HG02759 (cell line): ENCODE results near the gene EN2.

Source experiments
- ATAC-seq: cut with Tn5 transposase; IDR thresholded peaks from one replicate; pipeline ENCODE4 v1.9.1; 2021; ENCODE audit warnings: mild to moderate bottlenecking, moderate library complexity; ENCODE audit not compliant: unreplicated experiment

Gene EN2

DNA sequence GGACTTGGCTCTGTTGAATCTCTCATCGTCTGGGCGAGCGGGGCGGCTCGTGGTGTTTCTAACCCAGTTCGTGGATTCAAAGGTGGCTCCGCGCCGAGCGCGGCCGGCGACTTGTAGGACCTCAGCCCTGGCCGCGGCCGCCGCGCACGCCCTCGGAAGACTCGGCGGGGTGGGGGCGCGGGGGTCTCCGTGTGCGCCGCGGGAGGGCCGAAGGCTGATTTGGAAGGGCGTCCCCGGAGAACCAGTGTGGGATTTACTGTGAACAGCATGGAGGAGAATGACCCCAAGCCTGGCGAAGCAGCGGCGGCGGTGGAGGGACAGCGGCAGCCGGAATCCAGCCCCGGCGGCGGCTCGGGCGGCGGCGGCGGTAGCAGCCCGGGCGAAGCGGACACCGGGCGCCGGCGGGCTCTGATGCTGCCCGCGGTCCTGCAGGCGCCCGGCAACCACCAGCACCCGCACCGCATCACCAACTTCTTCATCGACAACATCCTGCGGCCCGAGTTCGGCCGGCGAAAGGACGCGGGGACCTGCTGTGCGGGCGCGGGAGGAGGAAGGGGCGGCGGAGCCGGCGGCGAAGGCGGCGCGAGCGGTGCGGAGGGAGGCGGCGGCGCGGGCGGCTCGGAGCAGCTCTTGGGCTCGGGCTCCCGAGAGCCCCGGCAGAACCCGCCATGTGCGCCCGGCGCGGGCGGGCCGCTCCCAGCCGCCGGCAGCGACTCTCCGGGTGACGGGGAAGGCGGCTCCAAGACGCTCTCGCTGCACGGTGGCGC, at the start of gene EN2:
Gene EN2, plus strand, starts transcription at position 19 of the 767 bp plus-strand sequence. Its CDS starts 249 bp downstream, at position 268.
- ATAC-seq: peak; percentile 11

DNA sequence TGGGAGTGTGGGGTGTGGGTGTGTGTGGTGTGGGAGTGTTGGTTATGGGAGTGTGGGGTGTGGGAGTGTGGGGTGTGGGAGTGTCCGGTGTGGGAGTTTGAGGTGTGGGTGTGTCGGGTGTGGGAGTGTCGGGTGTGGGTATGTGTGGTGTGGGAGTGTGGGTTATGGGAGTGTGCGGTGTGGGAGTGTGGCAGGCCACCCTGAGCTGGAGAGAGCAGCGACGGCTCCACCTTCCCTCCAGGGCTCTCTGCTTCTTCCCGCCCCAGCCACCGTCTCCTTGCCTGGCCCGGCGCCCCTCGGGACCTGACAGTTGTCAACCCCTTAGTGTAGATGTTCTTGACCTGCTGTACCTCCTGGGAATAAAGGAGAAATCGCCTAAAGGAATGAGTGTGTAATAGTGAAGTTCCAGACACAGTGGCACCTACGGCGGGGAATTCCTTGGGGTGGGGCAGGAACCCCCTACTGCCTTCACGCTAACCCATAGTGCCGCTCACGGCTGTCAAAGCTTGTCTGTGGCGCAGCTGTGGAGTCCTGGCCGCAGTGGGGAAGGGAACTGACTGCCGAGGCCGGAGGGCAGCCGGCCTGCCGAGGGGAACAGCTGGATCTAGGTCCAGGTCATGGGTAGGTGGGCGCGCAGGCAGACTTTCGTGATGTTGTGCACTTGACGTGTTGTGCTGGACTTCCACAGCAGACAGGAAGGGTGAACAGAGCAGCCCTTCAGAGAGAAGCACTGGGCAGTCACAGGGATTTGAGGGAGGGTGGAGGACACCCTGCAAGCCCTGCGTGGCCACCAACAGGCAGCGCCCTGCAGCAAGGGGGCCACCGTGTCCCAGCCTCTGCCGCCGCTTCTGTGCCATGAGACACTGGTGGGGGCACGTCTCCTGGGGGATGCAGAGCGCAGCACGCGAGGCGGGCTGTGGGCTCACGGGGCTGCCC, 49.0 kb upstream of the EN2 start:
- peak; percentile 51 for ATAC-seq

DNA sequence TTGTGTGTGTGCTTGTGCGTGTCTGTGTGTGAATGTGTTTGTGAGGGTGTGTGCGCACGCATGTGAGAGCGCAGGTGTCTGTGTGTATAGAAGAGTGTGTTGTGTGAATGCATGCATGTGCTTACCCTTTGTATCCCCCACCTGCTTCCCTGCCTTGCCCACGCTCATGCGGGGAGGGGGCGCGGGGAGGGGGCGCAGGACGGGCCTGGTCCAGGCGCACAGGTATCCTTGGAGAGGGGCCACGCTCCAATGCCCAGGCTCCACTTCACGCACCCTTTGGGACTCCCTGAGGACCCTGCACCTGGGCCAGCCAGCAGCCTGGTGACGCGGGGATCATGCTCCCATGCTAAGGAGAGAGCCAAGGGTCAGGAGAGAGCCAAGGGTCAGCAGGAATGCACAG, 47.9 kb upstream of the EN2 start:
- ATAC-seq: no peak

DNA sequence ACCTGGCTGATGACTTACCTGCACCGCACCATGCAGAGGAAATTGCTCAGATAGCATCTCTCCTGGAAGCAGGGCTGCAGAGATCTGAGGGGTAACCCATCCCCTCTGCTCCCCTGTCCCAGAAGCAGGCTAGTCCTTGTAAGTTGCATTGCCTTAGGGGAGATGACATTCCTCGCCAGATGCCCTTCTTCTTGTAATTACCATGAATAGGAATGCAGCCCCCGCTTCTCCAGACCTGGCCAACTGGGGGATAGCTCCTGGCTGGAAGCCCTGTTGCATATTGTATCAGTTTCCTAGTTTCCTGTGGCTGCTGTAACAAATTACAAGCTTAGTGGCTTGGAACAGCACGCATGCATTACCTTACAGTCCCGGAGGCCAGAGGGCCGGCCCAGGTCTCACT, 47.5 kb upstream of the EN2 start:
- no peak for ATAC-seq

DNA sequence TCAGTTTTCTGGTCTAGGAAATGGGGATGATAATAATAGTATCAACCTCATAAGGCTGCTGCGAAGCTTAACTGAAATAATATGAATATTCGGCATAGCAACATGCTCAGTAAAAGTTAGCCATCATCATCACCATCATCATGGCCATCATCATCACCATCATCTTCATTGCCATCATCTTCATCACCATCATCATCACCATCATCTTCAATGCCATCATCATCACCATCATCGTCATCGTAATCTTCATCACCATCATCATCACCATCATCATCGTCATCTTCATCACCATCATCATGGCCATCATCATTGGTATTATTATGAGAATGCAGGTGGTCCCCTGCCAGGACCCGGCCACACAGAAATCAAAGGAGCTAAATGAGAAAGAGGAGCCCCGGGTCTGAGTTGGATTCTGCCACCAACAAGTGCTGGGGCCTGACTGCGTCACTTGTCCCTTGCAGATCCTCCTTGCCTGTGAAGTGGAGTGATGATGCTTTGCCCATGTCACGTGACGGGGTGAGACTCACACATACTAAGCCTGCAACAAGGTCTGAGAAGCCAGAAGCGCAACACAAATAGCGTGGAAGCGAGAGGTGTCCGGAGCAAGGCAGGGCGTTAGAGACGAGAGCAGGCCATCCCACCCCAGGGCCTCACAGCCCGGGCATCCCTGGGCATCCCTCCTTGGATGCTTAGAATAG, 46.1 kb upstream of the EN2 start:
- ATAC-seq: no peak

DNA sequence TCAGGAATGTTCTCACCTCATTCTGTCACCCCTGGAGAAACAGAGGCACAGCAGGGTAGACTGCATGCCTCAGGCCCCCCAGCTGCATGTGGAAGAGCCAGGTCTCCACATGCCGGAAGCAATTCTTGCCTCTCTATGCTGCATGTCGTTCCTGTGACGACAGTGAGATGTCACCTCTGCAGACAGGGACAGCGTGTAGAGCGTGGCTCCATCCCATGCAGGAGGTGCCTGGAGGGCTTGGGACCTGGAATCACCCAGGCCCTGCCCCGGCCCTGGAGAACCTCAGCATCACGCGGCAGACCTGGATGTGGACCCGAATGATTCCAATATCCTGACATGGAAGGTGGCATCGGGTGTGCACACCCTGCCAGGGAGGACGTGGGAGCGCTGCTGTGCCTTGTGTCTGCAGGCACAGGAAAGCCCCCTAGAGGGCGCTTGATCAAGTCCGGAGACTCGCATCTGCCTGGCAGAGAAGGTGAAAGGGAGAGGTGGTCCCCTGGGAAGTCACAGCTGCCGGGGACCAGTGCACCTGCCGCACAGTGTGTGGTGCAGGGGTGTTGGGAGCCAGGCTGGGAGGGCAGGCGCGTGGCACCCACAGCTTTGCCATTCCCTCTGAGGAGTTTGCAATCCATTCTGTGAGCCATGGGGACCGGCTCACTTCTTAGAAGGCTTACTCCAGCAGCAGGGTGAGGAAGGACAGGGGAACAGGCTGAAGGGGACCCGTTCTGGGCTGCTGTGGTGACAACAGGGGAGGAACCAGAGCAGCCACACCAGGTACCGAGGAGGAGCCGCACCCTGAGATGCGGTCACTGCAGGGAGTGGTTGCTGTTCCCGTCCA, 45.3 kb upstream of the EN2 start:
- peak; percentile 87 for ATAC-seq

DNA sequence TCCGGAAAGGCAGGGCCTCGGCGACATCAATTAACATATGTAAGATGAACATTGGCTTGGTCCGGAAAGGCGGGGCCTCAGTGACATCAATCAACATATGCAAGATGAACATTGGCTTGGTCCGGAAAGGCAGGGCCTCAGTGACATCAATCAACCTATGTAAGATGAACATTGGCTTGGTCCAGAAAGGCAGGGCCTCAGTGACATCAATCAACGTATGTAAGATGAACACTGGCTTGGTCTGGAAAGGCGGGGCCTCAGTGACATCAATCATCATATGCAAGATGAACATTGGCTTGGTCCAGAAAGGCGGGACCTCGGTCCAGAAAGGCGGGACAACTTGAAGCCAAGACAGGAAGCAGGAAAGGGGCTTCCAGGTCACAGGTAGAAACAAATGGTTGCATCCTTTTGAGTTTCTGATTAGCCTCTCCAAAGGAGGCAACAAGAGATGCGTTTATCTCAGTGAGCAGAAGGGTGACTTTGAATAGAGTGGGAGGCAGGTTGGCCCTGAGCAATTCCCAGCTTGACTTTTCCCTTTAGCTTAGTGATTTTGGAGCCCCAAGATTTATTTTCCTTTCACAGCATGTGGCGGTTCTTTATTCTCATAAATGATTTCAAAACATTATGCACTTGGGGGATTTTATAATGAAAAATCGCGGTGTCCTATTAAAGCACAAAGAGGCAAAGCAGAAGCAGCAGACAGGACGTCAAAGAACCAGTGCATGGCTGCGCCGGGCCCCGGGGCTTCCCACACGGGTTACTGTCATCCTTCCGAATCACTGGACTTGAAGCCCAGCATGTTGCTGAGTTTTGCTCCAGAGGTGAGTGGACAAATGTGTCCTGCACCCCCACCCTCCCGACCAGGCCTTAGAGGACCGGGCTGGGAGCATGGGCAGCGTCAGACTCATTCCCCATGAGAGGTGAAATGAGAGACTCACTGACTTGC, 43.1 kb upstream of the EN2 start:
- ATAC-seq: no peak

DNA sequence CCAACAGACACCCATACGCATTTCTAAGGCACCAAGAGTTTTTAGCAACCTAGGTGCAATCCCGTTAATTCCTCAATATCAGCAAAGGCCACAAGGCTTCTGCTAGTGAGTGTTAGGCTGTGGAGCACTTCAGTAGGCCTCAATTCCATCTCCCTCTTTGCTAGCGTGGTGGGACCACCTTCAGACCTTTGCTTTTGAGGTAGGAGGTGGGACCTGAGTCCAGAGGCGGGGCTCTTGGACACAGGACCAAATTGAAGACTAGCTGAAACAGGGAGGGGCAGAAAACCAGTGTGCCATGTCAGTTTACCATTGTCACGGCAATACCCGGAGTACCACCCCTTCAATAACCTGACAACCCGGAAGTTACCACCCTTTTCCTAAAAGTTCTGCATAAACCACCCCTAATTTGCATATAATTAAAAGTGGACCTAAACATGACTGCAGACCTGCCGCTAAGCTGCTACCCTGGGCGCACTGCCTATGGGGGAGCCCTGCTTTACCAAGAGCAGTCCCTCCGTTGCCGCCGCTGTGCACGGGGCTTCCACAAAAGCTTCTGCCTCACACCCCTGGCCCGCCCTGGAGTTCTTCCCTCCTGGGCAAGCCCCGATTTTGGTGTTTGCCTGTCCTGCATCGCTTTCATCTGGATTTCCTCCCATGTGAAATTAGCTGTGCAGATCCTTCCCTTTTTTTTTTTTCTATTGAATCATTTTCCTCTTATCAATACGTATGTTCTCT, 41.1 kb upstream of the EN2 start:
- no peak for ATAC-seq

DNA sequence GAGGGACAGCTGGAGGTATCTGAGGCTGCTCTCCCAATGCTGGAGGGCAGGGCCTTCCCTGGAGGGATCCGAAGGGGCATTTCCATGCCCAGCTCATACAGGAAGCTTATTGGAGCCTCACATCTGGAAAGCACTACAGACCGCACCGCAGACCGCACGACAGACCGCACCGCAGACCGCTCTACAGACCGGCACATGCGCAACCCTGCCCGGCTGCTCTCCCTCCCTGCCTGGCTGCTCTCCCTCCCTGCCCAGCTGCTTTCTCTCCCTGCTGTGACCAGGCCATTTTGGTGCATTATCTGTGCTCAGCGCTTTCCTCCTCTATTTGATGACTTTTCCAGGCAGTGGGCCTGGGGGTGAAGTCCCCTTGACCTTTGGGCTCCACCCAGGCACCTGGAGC, 39.6 kb upstream of the EN2 start:
- no peak for ATAC-seq

DNA sequence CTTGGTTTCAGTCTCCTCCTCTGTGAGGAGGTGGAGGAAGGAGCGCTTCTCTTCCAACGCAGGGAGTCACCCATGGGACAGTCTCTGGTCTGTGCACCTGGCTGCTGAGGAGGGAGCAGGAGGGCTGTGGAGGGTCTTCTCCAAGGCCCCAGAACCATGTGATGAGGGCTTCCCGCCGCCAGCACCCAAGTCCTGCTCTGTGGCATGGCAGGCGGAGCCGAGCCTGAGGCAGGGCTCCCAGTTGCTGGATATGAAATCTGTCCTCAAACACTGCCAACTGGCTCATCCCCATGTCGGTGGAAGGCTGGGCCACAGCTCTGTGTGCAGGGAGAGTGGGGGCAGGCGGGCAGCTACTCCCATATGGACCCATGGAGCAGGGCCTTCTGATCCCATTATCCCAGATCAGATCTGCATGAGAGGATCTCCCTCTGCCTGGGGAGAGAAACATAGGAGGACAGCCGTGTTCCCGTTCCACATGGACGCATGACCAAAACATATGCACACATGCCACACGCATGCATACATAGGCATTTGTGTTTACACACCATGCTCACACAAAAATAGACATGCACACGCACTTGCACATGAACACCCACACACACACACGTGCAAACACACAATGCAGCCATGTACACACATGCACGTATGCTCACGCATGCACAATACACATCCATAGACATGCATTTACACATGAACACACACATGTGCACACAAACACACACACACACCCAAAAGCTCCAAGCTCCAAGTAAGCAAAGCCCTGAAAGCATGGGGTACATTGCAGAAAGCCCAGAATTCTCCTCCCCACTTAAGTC, 38.8 kb upstream of the EN2 start:
- no peak for ATAC-seq

DNA sequence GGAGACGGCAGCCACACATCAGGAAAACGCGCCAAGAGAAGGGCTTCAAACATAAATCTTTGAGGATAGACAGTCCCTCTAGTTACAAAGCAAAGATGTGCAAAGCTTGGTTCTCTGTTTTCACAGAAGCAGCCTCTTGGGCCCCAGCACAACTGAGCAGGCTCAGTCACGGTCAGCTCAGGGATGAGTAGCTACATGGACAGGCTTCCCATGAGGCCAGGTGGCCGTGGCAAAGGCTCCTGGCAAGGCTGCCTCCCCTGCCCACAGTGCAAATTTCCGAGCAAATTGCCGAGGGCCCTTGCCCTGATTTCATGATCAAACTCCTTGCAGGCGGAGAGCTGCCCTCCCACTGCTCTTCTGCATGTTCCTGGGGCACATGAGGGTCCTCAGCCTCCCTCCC, 37.8 kb upstream of the EN2 start:
- no peak for ATAC-seq

DNA sequence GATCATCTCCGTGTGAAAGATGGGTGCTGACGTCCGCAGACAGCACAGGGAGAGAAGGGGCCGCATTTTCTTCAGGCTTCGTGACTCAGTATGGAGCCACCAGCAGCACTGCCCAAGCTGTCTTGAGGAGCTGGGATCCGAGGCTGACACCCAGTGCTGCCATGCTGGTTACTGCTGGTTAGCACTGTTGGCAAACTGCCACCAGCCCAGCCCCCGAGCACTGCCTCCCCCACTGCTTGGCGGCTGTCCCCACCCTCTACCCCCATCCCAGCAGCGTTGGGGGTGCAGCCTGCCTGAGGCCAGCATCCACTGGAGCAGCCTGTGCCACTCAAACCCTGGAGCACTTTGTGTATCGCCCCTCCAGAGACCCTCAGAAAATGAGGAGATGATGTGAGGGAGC, 35.8 kb upstream of the EN2 start:
- no peak for ATAC-seq

DNA sequence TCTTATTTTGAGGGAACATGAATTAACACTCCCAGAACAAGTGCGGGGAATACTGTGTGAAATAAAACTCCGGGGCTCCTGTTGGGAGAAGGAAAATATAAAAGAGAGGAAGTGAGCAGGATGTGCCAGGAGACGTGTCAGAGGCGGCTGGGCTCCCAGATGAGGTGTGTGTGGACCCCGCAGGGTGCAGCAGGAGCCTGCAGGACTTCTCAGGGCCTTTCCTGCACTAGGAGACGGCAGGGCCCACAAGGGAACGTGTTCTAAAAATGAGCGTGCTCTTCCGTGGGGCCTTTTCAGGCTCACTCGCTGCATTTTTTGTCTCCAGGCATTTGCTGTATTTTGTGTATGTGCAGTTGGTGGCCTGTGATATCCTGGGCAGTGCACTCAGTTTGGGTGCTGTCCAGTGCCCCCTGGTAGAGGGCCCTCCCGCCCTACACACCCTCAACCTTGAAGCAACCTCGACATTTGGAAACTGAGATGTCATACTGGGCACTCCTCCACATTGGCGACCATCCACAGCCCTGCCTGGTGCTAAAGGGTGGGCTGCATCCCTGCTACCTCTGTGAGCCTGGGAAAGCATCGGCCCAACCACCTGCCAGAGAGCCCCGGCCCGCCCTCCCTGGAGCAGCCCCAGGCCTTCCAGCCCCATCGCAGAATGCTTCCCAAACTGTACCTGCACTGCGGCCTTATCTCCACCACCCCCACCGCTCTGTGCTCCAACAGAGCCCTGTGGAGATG, 35.2 kb upstream of the EN2 start:
- no peak for ATAC-seq

DNA sequence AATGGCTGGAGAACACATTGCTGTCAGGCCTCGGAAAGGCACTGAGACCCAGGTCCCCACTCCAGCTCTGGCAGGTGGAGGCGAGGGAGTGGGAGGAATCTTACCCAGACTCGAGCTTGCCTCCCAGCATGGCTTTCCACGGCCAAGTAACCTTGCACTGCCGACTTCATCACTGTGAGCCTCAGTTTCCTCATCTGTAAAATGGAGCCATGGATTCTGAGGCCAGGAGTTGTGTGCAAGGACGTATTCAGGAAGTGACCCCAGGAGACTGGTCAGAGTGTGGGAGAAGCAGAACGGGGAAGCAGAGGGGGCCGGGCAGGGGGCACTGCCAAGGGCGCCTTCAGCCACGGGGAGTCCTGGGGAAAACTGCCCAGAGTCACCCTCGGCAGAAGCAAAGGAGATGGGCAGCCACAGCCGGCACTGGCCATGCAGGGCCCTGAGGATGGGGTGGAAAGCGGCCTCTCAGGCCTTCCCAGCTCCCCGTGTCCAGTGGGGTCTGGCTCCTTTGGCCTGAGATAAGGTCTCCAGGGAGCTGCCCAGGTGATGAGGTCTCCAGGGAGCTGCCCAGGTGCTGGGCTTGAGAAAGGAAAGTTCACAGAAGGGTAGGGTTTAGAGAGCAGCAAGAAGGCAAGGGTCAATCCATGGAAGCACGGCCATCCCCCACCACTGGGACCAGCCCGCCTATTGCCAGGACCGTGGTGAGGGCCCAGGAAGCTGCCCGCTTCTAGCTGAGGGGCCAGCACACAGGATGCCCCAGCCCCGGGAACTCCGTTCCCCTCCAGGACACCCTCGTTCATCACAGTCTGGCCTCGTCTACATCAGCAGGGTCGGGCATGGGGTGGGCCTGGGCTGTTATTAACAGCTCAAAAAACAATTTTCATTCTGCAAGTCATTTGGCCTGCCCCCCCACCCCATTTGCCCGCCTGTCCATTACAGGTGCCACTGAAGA, 34.3 kb upstream of the EN2 start:
- no peak for ATAC-seq

DNA sequence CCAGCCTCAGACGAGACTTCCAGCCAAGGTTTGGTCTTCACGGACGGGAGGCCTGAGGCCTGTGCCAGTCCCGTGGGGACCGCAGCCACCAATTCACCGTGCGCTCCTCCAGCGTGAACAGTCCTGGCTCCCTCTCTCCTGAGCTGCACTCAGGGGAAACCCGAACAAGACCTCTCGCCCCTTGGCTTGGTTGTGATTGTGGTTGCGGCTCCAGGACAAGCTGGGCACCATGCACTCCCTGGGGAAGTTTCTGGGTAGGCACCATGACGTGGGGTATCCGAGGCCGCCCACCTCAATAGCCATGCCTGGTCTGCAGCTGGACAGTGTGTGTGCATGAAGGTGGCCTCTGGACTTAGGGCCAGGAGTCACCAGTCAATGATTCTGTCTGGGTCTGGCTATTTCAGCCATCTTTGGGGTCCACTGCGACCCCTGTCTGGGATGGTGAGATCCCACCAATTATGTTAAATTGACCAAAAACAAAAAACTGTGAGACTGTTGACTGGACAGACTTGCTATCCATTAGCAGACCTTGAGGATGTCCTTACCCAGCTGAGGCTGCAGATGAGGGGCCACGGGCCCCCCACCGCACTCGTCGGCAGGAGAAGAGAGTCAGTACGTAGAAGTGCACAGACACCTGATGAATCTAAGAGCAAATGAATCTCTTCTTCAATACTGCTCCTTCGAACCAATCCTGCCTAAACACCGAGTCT, 33.5 kb upstream of the EN2 start:
- ATAC-seq: no peak

DNA sequence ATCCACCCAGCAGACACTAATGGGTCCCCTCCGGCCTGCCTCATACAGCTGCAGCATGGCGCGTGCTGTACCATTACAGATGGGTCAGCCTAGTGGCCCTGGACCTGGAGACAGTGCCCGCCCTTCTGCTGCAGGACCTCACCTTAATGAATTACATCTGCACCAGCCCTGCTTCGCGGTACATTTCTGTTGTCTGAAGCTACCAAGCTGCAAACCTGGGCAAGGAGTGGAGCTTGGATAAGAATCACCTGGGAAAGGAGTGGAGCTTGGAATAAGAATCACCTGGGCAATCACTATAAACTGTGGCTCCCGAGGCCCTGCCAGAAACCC, 33.0 kb upstream of the EN2 start:
- no peak for ATAC-seq
